ENCODE data around the gene EFEMP1. TPM values are rescaled to one million over a fixed set of nuclear protein-coding genes. Genes with fewer than 3 reads are reported as not detected.

The EFEMP1 gene
- total RNA-seq, 4 donors from 2014 or later = 57.3 to 113 (median 81.2) TPM

DNA sequence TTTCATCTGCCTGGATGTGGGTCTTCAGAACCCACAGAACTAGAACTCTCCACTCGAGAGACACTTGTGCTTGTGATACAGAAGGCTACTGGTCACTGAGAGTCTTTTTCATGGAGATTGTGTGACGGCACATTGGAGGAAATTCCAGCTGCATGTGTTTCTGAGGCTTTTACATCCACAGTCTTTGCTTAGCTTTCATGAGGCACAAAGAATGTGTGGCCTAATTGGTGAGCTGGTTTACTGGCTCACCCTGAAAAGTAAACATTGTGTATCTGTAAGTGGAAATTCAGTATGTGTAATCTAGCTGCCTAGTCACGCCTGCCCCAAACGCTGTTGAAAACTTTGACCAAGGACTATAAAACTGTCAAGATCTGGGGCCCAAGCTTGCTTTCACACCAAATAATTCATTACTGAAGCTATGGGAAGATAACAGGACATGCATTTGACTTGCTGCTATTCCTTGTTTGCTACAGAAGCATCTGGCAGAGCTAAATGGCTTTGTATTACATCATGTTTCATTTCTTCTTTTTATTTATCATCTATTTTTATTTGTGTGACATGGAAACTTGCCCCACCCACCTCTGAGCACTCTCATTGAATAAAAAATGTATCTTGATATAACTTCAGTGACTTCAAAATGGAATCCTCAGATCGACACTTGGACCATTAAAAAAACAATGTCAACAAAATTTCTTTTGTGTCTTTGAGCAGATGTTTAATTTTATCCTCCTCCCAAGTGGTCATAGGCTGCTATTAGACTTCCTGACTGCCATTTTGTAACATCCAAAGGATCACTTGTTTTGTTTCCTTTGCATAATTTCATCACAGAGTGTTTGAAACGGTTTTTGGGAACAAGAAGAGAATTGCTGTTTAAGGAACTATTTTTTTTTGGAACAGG, 80.2 kb downstream of the EFEMP1 start:
- WGBS = 55% methylated on average over 6 of the region's 6 CpGs
- no peaks in the 10 kb centered on the region for H3K27me3 ChIP-seq
- TF ChIP-seq EP300 (IDR thresholded peaks at IDR 0.05) = no peak
- no peak for TF ChIP-seq POLR2A (IDR thresholded peaks at IDR 0.05; ENCODE audit: low read depth)
- TF ChIP-seq CTCF (IDR thresholded peaks at IDR 0.05) = no peak
- no peak for TF ChIP-seq POLR2AphosphoS5 (IDR thresholded peaks at IDR 0.05)
- H3K36me3 ChIP-seq = no peaks in the 10 kb centered on the region
- no peaks in the 10 kb centered on the region for H3K9me3 ChIP-seq
- intact Hi-C loops (cut with DNase I) = no loop called here
- DNase-seq (ENCODE audit: extremely low spot score) = no peak
- peak overlapping the region in 2 of 4 donors; percentile 23 to 31 for H3K27ac ChIP-seq (replicated peaks in 1 of 4)
- H3K4me1 ChIP-seq = no peaks in the 10 kb centered on the region
- H3K4me3 ChIP-seq = no peak overlapping the region

DNA sequence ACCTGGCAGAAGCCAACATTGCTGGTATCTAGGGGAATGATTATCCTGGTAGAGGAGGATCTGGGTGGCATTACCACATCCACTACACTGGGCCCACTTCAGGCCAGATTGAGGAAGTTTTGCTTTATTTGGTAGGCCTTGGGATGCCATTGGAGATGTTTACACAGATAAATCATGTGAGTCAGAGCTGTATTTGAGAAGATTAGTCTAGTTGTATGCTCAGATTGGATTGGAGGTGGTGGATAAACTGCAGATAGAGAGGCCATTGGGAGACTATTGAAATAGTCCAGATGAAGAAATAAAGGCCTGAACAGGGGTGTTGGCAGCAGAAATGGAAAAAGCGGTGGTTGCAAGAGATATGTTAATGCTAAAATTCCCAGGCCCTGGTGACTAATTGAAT, 81.5 kb downstream of the EFEMP1 start:
- Histone ChIP-seq H3K27me3 (peaks cover 0 to 7% (median 0%) of the 10 kb centered on the region in 4 donors), H3K27ac (replicated peaks in 1 of 4) (no peak overlapping the region), H3K4me3 (no peak overlapping the region), H3K4me1 (no peaks in the 10 kb centered on the region), H3K9me3 (no peaks in the 10 kb centered on the region), H3K36me3 (no peaks in the 10 kb centered on the region)
- TF ChIP-seq POLR2AphosphoS5 (IDR thresholded peaks at IDR 0.05) (no peak), CTCF (IDR thresholded peaks at IDR 0.05) (no peak), EP300 (IDR thresholded peaks at IDR 0.05) (no peak), POLR2A (IDR thresholded peaks at IDR 0.05; ENCODE audit: low read depth) (no peak)
- 92% methylated on average over 1 of the region's 1 CpG for WGBS
- intact Hi-C loops (cut with DNase I) = no loop called here
- no peak for DNase-seq (ENCODE audit: extremely low spot score)

GRCh38 chr2:55840460-55840859, 83.1 kb downstream of the EFEMP1 start:
- H3K36me3 ChIP-seq = no peaks in the 10 kb centered on the region
- H3K9me3 ChIP-seq = no peaks in the 10 kb centered on the region
- H3K27me3 ChIP-seq = peaks cover 0 to 11% (median 0%) of the 10 kb centered on the region in 4 donors
- no peak overlapping the region for H3K27ac ChIP-seq (replicated peaks in 1 of 4)
- intact Hi-C loops (cut with DNase I) = no loop called here
- DNase-seq (ENCODE audit: extremely low spot score) = no peak
- TF ChIP-seq POLR2AphosphoS5 (IDR thresholded peaks at IDR 0.05) (no peak), POLR2A (IDR thresholded peaks at IDR 0.05; ENCODE audit: low read depth) (no peak), CTCF (IDR thresholded peaks at IDR 0.05) (no peak), EP300 (IDR thresholded peaks at IDR 0.05) (no peak)
- H3K4me3 ChIP-seq = no peak overlapping the region
- H3K4me1 ChIP-seq = no peaks in the 10 kb centered on the region
- 96% methylated on average over 1 of the region's 1 CpG for WGBS

- intact Hi-C loops (cut with DNase I) = no loop called here
- 49% methylated on average over 7 of the region's 7 CpGs for WGBS
- no peak for DNase-seq (ENCODE audit: extremely low spot score)
- Histone ChIP-seq H3K27me3 (peaks cover 0 to 11% (median 0%) of the 10 kb centered on the region in 4 donors), H3K9me3 (no peaks in the 10 kb centered on the region), H3K4me1 (no peaks in the 10 kb centered on the region), H3K4me3 (no peak overlapping the region), H3K27ac (replicated peaks in 1 of 4) (no peak overlapping the region), H3K36me3 (no peaks in the 10 kb centered on the region)
- no peak for TF ChIP-seq EP300 (IDR thresholded peaks at IDR 0.05)
- no peak for TF ChIP-seq POLR2AphosphoS5 (IDR thresholded peaks at IDR 0.05)
- no peak for TF ChIP-seq POLR2A (IDR thresholded peaks at IDR 0.05; ENCODE audit: low read depth)
- no peak for TF ChIP-seq CTCF (IDR thresholded peaks at IDR 0.05)
Measured at GRCh38 chr2:55839182-55839819, 84.3 kb downstream of the EFEMP1 start.
